T-helper 17 cell (primary cell): Measurements from ENCODE around the gene ABCC3. TPM values are rescaled to one million over a fixed set of nuclear protein-coding genes. Genes with fewer than 3 reads are reported as not detected.

Experiments used
- ATAC-seq: fragments of 150-1000 bp; cut with Tn5 transposase; 2 replicates; pipeline ENCODE4 v1.10.0; 2021; ENCODE audit warnings: mild to moderate bottlenecking, moderate library complexity
- DNase-seq, 3 donors: peaks; one replicate each; pipeline versions ENCODE4 v3.0.0 to v3.0.0-alpha.2; 2020 to 2021
- H3K9me3 ChIP-seq: one replicate; pipeline ENCODE4 v1.7.0; 2013; ENCODE audit warnings: low read length, mild to moderate bottlenecking; ENCODE audit not compliant: control insufficient read depth, poor library complexity, severe bottlenecking
- H3K27ac Mint-ChIP-seq: one replicate; pipeline ENCODE4 v1.8.0; 2022; ENCODE audit warnings: mild to moderate bottlenecking, moderate library complexity, mixed read lengths
- H3K27me3 Mint-ChIP-seq: one replicate; pipeline ENCODE4 v1.8.0; 2022; ENCODE audit warnings: mixed read lengths
- H3K36me3 Mint-ChIP-seq: one replicate; pipeline ENCODE4 v1.8.0; 2022; ENCODE audit warnings: low read depth, mixed read lengths
- H3K4me1 Mint-ChIP-seq: one replicate; pipeline ENCODE4 v1.8.0; 2022; ENCODE audit warnings: mild to moderate bottlenecking, mixed read lengths
- H3K4me3 Mint-ChIP-seq: one replicate; pipeline ENCODE4 v1.8.0; 2022; ENCODE audit warnings: mild to moderate bottlenecking, moderate library complexity, mixed read lengths
- total RNA-seq, 4 donors: library from RNA in 2 of 4; stranded (reverse) in 2 of 4; gene quantifications; one replicate each; pipeline ENCODE4 v1.2.3 and lab custom pipeline; 2022 to 2026

The ABCC3 gene
- total RNA-seq = 10 to 100 TPM in 1 of 2 donors, 1 to 10 TPM in 1; 3.3 to 58.0 TPM
- 0 to 0.08 reads per million in 2 donors for total RNA-seq (lab: John Stamatoyannopoulos, UW)

GRCh38 chr17:50634224-50634914 is at the start of gene ABCC3:
Gene ABCC3, plus strand, starts transcription at chr17:50634881. Its CDS starts 56 bp downstream, at chr17:50634937.
- Mint-ChIP-seq H3K27me3 (peaks cover 84% of the 10 kb centered on the region), H3K4me3 (peak within 1 kb of the TSS; percentile 56), H3K36me3 (peaks cover 12% of the 10 kb centered on the region), H3K4me1 (peaks cover 17% of the 10 kb centered on the region), H3K27ac (no peak within 1 kb of the TSS)
- H3K9me3 ChIP-seq = no peaks in the 10 kb centered on the region
- ATAC-seq (peak; percentile 24), DNase-seq (no peak)

GRCh38 chr17:50585346-50585745 is 49.3 kb upstream of the ABCC3 start:
- Mint-ChIP-seq H3K4me1 (peaks cover 5% of the 10 kb centered on the region), H3K36me3 (no peaks in the 10 kb centered on the region), H3K27me3 (peaks cover 37% of the 10 kb centered on the region), H3K27ac (no peak overlapping the region), H3K4me3 (no peak overlapping the region)
- ATAC-seq (no peak), DNase-seq (no peak)
- no peaks in the 10 kb centered on the region for H3K9me3 ChIP-seq

- no peak overlapping the region for H3K4me3 Mint-ChIP-seq
- DNase-seq (no peak), ATAC-seq (no peak)
- peaks cover 5% of the 10 kb centered on the region for H3K4me1 Mint-ChIP-seq
- H3K9me3 ChIP-seq = no peaks in the 10 kb centered on the region
- H3K27ac Mint-ChIP-seq = no peak overlapping the region
- H3K36me3 Mint-ChIP-seq = no peaks in the 10 kb centered on the region
- H3K27me3 Mint-ChIP-seq = peaks cover 34% of the 10 kb centered on the region
Measured at GRCh38 chr17:50585891-50586290, 48.8 kb upstream of the ABCC3 start.

- no peaks in the 10 kb centered on the region for H3K36me3 Mint-ChIP-seq
- DNase-seq (no peak), ATAC-seq (no peak)
- H3K27ac Mint-ChIP-seq = no peak overlapping the region
- peaks cover 29% of the 10 kb centered on the region for H3K27me3 Mint-ChIP-seq
- H3K4me3 Mint-ChIP-seq = no peak overlapping the region
- peaks cover 5% of the 10 kb centered on the region for H3K4me1 Mint-ChIP-seq
- H3K9me3 ChIP-seq = no peaks in the 10 kb centered on the region
Measured at GRCh38 chr17:50586421-50587247, 48.0 kb upstream of the ABCC3 start.

- H3K4me1 Mint-ChIP-seq = peaks cover 3% of the 10 kb centered on the region
- H3K4me3 Mint-ChIP-seq = no peak overlapping the region
- H3K27me3 Mint-ChIP-seq = peaks cover 26% of the 10 kb centered on the region
- ATAC-seq (no peak), DNase-seq (no peak)
- no peak overlapping the region for H3K27ac Mint-ChIP-seq
- H3K9me3 ChIP-seq = no peaks in the 10 kb centered on the region
- H3K36me3 Mint-ChIP-seq = no peaks in the 10 kb centered on the region
Measured at GRCh38 chr17:50587571-50587970, 47.1 kb upstream of the ABCC3 start.

GRCh38 chr17:50588391-50589049 is 46.2 kb upstream of the ABCC3 start:
- Mint-ChIP-seq H3K36me3 (no peaks in the 10 kb centered on the region), H3K4me3 (no peak overlapping the region), H3K27ac (no peak overlapping the region), H3K4me1 (peaks cover 3% of the 10 kb centered on the region), H3K27me3 (peaks cover 25% of the 10 kb centered on the region)
- ATAC-seq = no peak
- DNase-seq = no peak
- H3K9me3 ChIP-seq = no peaks in the 10 kb centered on the region

- Mint-ChIP-seq H3K27ac (no peak overlapping the region), H3K4me1 (peaks cover 3% of the 10 kb centered on the region), H3K36me3 (no peaks in the 10 kb centered on the region), H3K27me3 (peaks cover 19% of the 10 kb centered on the region), H3K4me3 (no peak overlapping the region)
- no peaks in the 10 kb centered on the region for H3K9me3 ChIP-seq
- ATAC-seq (no peak), DNase-seq (no peak)
Measured at GRCh38 chr17:50589095-50589705, 45.5 kb upstream of the ABCC3 start.

- no peaks in the 10 kb centered on the region for H3K9me3 ChIP-seq
- DNase-seq = no peak
- H3K36me3 Mint-ChIP-seq = no peaks in the 10 kb centered on the region
Measured at GRCh38 chr17:50590946-50591737, 43.5 kb upstream of the ABCC3 start.

GRCh38 chr17:50593321-50593720 is 41.4 kb upstream of the ABCC3 start:
- no peak overlapping the region for H3K4me3 Mint-ChIP-seq
- DNase-seq (no peak), ATAC-seq (no peak)
- no peaks in the 10 kb centered on the region for H3K9me3 ChIP-seq
- H3K4me1 Mint-ChIP-seq = peaks cover 5% of the 10 kb centered on the region
- no peaks in the 10 kb centered on the region for H3K36me3 Mint-ChIP-seq
- peaks cover 14% of the 10 kb centered on the region for H3K27me3 Mint-ChIP-seq
- H3K27ac Mint-ChIP-seq = no peak overlapping the region

More at GRCh38 chr17:50590946-50591737, 43.5 kb upstream of the ABCC3 start:
- no peak overlapping the region for H3K27ac Mint-ChIP-seq
- peaks cover 14% of the 10 kb centered on the region for H3K27me3 Mint-ChIP-seq
- no peak for ATAC-seq
- no peak overlapping the region for H3K4me3 Mint-ChIP-seq
- H3K4me1 Mint-ChIP-seq = peaks cover 3% of the 10 kb centered on the region

- Mint-ChIP-seq H3K27ac (no peak overlapping the region), H3K36me3 (no peaks in the 10 kb centered on the region), H3K4me1 (peaks cover 5% of the 10 kb centered on the region), H3K27me3 (peaks cover 18% of the 10 kb centered on the region), H3K4me3 (no peak overlapping the region)
- no peaks in the 10 kb centered on the region for H3K9me3 ChIP-seq
- ATAC-seq (no peak), DNase-seq (no peak)
Measured at GRCh38 chr17:50594128-50594823, 40.4 kb upstream of the ABCC3 start.

GRCh38 chr17:50594892-50595291 is 39.8 kb upstream of the ABCC3 start:
- DNase-seq = no peak
- Mint-ChIP-seq H3K4me3 (no peak overlapping the region), H3K36me3 (no peaks in the 10 kb centered on the region), H3K27ac (no peak overlapping the region), H3K4me1 (peaks cover 4% of the 10 kb centered on the region), H3K27me3 (peaks cover 19% of the 10 kb centered on the region)
- no peaks in the 10 kb centered on the region for H3K9me3 ChIP-seq
- no peak for ATAC-seq
